MM.1S (cell line): ENCODE data around the gene NPEPL1.
"Not testable (repeated sequence)": the region's sequence is repeated elsewhere in the genome, so short reads cannot be mapped to it uniquely, and the experiment has no call there.

Experiments
- DNase-seq: peaks from one replicate; pipeline ENCODE4 v3.0.0-alpha.2; 2015
- H2AFZ ChIP-seq: fragments of 300-600 bp; sonication (generic); 2 replicates; pipeline ENCODE4 v1.6.0; 2016; ENCODE audit warnings: antibody characterized with exemption, low read length
- H3F3A ChIP-seq: fragments of 300-600 bp; sonication (generic); 2 replicates; pipeline ENCODE4 v1.6.1; 2016; ENCODE audit warnings: mild to moderate bottlenecking, antibody characterized with exemption, low read length, moderate library complexity, mixed read lengths; ENCODE audit not compliant: insufficient read depth
- H3K27ac ChIP-seq: fragments of 300-600 bp; sonication (generic); 2 replicates; pipeline ENCODE4 v1.5.1; 2016; ENCODE audit warnings: mild to moderate bottlenecking, low read length
- H3K27me3 ChIP-seq: fragments of 300-600 bp; sonication (generic); replicated peaks from 2 replicates; pipeline ENCODE4 v1.6.0; 2016; ENCODE audit warnings: low read length; ENCODE audit not compliant: insufficient read depth
- H3K36me3 ChIP-seq: fragments of 300-600 bp; sonication (generic); replicated peaks from 2 replicates; pipeline ENCODE4 v1.6.1; 2016; ENCODE audit warnings: mild to moderate bottlenecking, low read length, mixed read lengths; ENCODE audit not compliant: insufficient read depth
- H3K4me1 ChIP-seq: fragments of 300-600 bp; sonication (generic); 2 replicates; pipeline ENCODE4 v1.6.1; 2016; ENCODE audit warnings: low read length, mixed read lengths
- H3K4me2 ChIP-seq: fragments of 300-600 bp; sonication (generic); 2 replicates; pipeline ENCODE4 v1.6.0; 2016; ENCODE audit warnings: low read depth, low read length
- H3K4me3 ChIP-seq: fragments of 300-600 bp; sonication (generic); 2 replicates; pipeline ENCODE4 v1.5.1; 2016; ENCODE audit warnings: low read length, mixed read lengths
- H3K79me2 ChIP-seq: fragments of 300-600 bp; sonication (generic); 2 replicates; pipeline ENCODE4 v1.6.1; 2016; ENCODE audit warnings: mixed run types, low read length, mixed read lengths
- H3K9ac ChIP-seq: fragments of 300-600 bp; sonication (generic); 2 replicates; pipeline ENCODE4 v1.6.1; 2016; ENCODE audit warnings: low read length, mixed read lengths
- H3K9me2 ChIP-seq: fragments of 300-600 bp; sonication (generic); replicated peaks from 2 replicates; pipeline ENCODE4 v1.6.1; 2016; ENCODE audit warnings: mild to moderate bottlenecking, low read length, mixed read lengths; ENCODE audit not compliant: insufficient read depth
- H3K9me3 ChIP-seq: fragments of 300-600 bp; sonication (generic); replicated peaks from 2 replicates; pipeline ENCODE4 v1.6.1; 2016; ENCODE audit warnings: mild to moderate bottlenecking, low read length, mixed read lengths; ENCODE audit not compliant: insufficient read depth
- H4K20me1 ChIP-seq: fragments of 300-600 bp; sonication (generic); 2 replicates; pipeline ENCODE4 v1.6.1; 2016; ENCODE audit warnings: mild to moderate bottlenecking, low read length, moderate library complexity, mixed read lengths; ENCODE audit not compliant: insufficient read depth
- EZH2 ChIP-seq: fragments of 300-600 bp; sonication (generic); optimal IDR thresholded peaks from 2 replicates; pipeline ENCODE3; 2017; ENCODE audit warnings: low read depth, mild to moderate bottlenecking, antibody characterized with exemption, low read length, mixed read lengths
- EZH2phosphoT487 ChIP-seq: fragments of 300-600 bp; sonication (generic); IDR thresholded peaks from 2 replicates; pipeline ENCODE4 v1.6.1; 2018; ENCODE audit warnings: antibody characterized with exemption, low read length
- TF ChIP-seq, protein P1 (sequence below): fragments of 300-600 bp; sonication (generic); IDR thresholded peaks from 2 replicates; pipeline ENCODE4 v1.5.1; 2016; ENCODE audit warnings: antibody characterized with exemption, low read length, mixed read lengths

The NPEPL1 gene

DNA sequence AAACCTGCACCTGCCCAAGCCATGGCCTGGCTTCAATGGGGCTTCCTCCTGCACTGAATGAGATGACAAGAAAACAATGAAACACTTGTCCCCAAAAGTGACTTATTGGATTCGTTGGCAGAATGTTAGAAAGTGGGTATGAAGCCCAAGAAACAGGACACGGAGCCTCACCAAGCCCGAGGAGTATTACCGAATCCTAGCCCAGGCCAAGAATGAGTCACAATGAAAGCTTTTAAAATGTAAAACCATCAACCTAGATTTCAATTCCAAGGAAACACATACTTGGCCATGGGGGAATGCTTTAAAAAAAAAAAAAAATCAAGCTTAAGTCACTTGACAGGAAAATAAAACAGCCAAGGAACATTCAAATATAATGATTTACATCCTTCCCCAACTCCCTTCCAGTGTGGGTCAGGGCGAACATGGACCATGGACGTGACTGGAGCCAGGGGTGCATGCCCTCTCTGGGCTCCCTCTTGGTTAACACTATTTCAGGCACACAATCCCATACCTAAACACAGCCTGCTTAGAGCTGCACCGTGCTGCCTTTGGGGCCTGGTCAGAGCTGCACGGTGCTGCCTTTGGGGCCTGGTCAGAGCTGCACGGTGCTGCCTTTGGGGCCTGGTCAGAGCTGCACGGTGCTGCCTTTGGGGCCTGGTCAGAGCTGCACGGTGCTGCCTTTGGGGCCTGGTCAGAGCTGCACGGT is 44.7 kb upstream of the NPEPL1 start:
- H3F3A ChIP-seq = peaks cover 11% of the 10 kb centered on the region; the same call in 1 of the 2 replicates
- peaks cover 17% of the 10 kb centered on the region for H3K79me2 ChIP-seq
- no peak overlapping the region for H3K4me3 ChIP-seq
- H3K4me1 ChIP-seq = peaks cover 3% of the 10 kb centered on the region; the same call in 1 of the 2 replicates
- no peak overlapping the region for H3K9ac ChIP-seq
- H2AFZ ChIP-seq = no peak overlapping the region
- H3K9me2 ChIP-seq = no peaks in the 10 kb centered on the region
- no peaks in the 10 kb centered on the region for H3K36me3 ChIP-seq
- H3K9me3 ChIP-seq = no peaks in the 10 kb centered on the region
- H4K20me1 ChIP-seq = no peaks in the 10 kb centered on the region
- TF ChIP-seq EZH2 = no peak
- TF ChIP-seq EZH2phosphoT487 = no peak
- TF ChIP-seq, protein P1, sequence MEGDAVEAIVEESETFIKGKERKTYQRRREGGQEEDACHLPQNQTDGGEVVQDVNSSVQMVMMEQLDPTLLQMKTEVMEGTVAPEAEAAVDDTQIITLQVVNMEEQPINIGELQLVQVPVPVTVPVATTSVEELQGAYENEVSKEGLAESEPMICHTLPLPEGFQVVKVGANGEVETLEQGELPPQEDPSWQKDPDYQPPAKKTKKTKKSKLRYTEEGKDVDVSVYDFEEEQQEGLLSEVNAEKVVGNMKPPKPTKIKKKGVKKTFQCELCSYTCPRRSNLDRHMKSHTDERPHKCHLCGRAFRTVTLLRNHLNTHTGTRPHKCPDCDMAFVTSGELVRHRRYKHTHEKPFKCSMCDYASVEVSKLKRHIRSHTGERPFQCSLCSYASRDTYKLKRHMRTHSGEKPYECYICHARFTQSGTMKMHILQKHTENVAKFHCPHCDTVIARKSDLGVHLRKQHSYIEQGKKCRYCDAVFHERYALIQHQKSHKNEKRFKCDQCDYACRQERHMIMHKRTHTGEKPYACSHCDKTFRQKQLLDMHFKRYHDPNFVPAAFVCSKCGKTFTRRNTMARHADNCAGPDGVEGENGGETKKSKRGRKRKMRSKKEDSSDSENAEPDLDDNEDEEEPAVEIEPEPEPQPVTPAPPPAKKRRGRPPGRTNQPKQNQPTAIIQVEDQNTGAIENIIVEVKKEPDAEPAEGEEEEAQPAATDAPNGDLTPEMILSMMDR = no peak
- DNase-seq = no peak
- peaks cover 46% of the 10 kb centered on the region for H3K27me3 ChIP-seq
- no peak overlapping the region for H3K4me2 ChIP-seq
- no peak overlapping the region for H3K27ac ChIP-seq

DNA sequence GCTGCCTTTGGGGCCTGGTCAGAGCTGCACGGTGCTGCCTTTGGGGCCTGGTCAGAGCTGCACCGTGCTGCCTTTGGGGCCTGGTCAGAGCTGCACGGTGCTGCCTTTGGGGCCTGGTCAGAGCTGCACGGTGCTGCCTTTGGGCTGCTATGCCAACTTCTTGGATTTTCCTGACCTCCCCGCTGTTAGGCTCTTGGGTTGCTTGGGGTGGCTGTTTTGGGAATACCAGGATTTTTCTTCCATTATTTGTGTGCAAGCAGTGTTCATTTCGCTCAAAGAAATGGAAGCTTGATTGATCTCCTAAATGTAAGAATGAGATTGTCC is 44.1 kb upstream of the NPEPL1 start:
- not testable (repeated sequence) for H3K36me3 ChIP-seq, H3K9ac ChIP-seq, H3K4me2 ChIP-seq, H4K20me1 ChIP-seq, H3K4me3 ChIP-seq, H3K9me2 ChIP-seq, DNase-seq, H3K9me3 ChIP-seq, H3K27ac ChIP-seq, H3K4me1 ChIP-seq, H2AFZ ChIP-seq
- peaks cover 11% of the 10 kb centered on the region; the same call in 1 of the 2 replicates for H3F3A ChIP-seq
- peaks cover 41% of the 10 kb centered on the region for H3K27me3 ChIP-seq
- peaks cover 22% of the 10 kb centered on the region for H3K79me2 ChIP-seq

DNA sequence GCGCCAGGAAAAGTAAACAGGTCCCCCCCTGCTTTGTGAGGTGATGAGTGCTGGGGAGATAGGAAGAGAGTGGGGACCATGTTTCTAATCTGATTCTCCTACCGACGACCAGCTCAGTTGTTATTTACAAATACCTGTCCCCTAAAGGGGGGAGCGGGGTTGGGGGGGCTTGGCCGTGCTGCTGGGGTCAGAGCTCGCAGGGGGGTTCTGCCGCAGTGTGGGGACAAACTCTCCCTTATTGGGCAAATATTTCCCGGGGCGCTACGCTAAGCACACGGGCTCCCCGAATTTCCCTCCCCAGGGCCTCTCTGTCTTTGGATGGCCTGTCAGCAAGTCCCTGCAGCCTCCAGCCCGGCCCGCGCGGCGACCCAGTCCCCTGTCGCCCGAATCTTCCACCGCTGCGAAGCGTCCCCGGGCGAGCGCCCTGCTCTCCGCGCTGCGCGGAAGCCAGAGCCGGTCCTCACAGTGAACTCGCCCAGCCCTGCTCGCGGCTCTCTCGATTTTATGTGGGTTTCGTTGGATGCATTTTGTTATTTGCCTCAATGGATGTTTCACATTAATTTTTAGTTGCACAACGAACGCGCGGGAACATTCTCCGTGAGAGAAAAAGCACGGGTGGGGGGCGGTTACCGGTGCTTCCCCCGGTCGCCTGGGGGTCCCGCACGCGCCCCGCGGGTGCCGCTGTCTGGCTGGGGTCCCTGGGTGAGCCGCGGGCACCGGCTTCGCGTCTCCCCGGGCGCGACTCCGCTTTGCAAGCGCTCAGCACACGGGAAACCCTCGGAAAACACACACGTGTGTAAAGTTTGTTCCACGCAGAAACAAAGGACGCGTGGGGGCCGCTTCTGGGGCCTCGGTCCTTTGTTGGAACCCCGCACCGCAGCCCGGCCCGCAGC is 43.1 kb upstream of the NPEPL1 start:
- peak overlapping the region; percentile 59 for H2AFZ ChIP-seq

More for the DNA sequence above, 43.1 kb upstream of the NPEPL1 start:
- Histone ChIP-seq H3K27me3 (peaks cover 38% of the 10 kb centered on the region), H3K9ac (no peak overlapping the region), H3K27ac (no peak overlapping the region), H3K4me1 (peaks cover 9% of the 10 kb centered on the region; the same call in 1 of the 2 replicates), H3K9me3 (no peaks in the 10 kb centered on the region), H3K79me2 (peaks cover 33% of the 10 kb centered on the region), H4K20me1 (no peaks in the 10 kb centered on the region), H3K4me2 (peak overlapping the region; percentile 58), H3K36me3 (no peaks in the 10 kb centered on the region), H3K9me2 (no peaks in the 10 kb centered on the region), H3F3A (peaks cover 11% of the 10 kb centered on the region; the same call in 1 of the 2 replicates), H3K4me3 (peak overlapping the region; percentile 36; the same call in 1 of the 2 replicates)
- no peak for DNase-seq
- TF ChIP-seq EZH2 (no peak), EZH2phosphoT487 (no peak)
- TF ChIP-seq, protein P1 = no peak
